C4-2B (cell line): ENCODE results near the gene ATG7.

Experiments
- CTCF ChIP-seq: fragments of 450-650 bp; conservative IDR thresholded peaks from 2 replicates; pipeline ENCODE4 v1.5.1; 2017; ENCODE audit warnings: mild to moderate bottlenecking
- ZFX ChIP-seq: fragments of 450-650 bp; IDR thresholded peaks from 2 replicates; pipeline ENCODE4 v1.6.1; 2017

- TF ChIP-seq CTCF (no peak), ZFX (no peak)
These were observed 138.4 kb downstream of the ATG7 start for GRCh38 chr3:11410564-11410963.
